Endodermal cell (in vitro differentiated cells): ENCODE measurements around the gene PCGF3. TPM values are rescaled to one million over a fixed set of nuclear protein-coding genes. Genes with fewer than 3 reads are reported as not detected.

Experiments
- DNase-seq: peaks from one replicate; pipeline ENCODE4 v3.0.0-alpha.2; 2017
- H3K27ac ChIP-seq: 2 replicates; pipeline ENCODE4 v1.5.1; 2013; ENCODE audit warnings: mild to moderate bottlenecking, low read depth, low read length, moderate library complexity
- H3K27me3 ChIP-seq: 2 replicates; pipeline ENCODE4 v1.6.1; 2013; ENCODE audit warnings: mild to moderate bottlenecking, low read length, moderate library complexity; ENCODE audit not compliant: insufficient read depth, control insufficient read depth, poor library complexity, severe bottlenecking
- H3K36me3 ChIP-seq: 2 replicates; pipeline ENCODE4 v1.7.0; 2013; ENCODE audit warnings: mild to moderate bottlenecking, low read length, moderate library complexity; ENCODE audit not compliant: control insufficient read depth, insufficient read depth
- H3K4me1 ChIP-seq: one replicate; pipeline ENCODE4 v1.7.0; 2013; ENCODE audit warnings: low read length; ENCODE audit not compliant: control insufficient read depth, insufficient read depth
- H3K4me3 ChIP-seq: 2 replicates; pipeline ENCODE4 v1.5.1; 2013; ENCODE audit warnings: mild to moderate bottlenecking, low read length, moderate library complexity
- H3K9ac ChIP-seq: 2 replicates; pipeline ENCODE4 v1.6.1; 2013; ENCODE audit warnings: mild to moderate bottlenecking, low read length, moderate library complexity; ENCODE audit not compliant: poor library complexity, severe bottlenecking; ENCODE audit errors: extremely low read depth
- H3K9me3 ChIP-seq: 2 replicates; pipeline ENCODE4 v1.6.1; 2013; ENCODE audit warnings: mild to moderate bottlenecking, low read length, moderate library complexity; ENCODE audit not compliant: control insufficient read depth
- H3K27ac Mint-ChIP-seq: 2 replicates; pipeline ENCODE4 v1.8.0; 2020; ENCODE audit warnings: mixed read lengths
- H3K27me3 Mint-ChIP-seq: 2 replicates; pipeline ENCODE4 v1.8.0; 2021; ENCODE audit warnings: mild to moderate bottlenecking, mixed read lengths; ENCODE audit not compliant: insufficient read depth
- H3K36me3 Mint-ChIP-seq: 2 replicates; pipeline ENCODE4 v1.8.0; 2020; ENCODE audit warnings: low read depth, mixed read lengths
- H3K4me1 Mint-ChIP-seq: 2 replicates; pipeline ENCODE4 v1.8.0; 2020; ENCODE audit warnings: mixed read lengths
- H3K4me3 Mint-ChIP-seq: 2 replicates; pipeline ENCODE4 v1.8.0; 2020; ENCODE audit warnings: mild to moderate bottlenecking, moderate library complexity, mixed read lengths
- H3K9me3 Mint-ChIP-seq: 2 replicates; pipeline ENCODE4 v1.8.0; 2020; ENCODE audit warnings: mild to moderate bottlenecking, mixed read lengths
- CTCF ChIP-seq: fragments of 200-600 bp; sonication (generic); conservative IDR thresholded peaks from 2 replicates; pipeline ENCODE4 v1.5.0; 2021; ENCODE audit warnings: antibody characterized with exemption, mild to moderate bottlenecking
- WGBS, 2 experiments: methylation state at CpG; one replicate each; pipeline versions ENCODE4 v1.1.5 to v1.1.7; 2013; ENCODE audit warnings: missing lambda C conversion rate in 2 of 2, mixed read lengths in 1 of 2; ENCODE audit not compliant: insufficient coverage in 1 of 2, insufficient read length in 1 of 2; 5-methylcytosine and 5-hydroxymethylcytosine counted together
- total RNA-seq, 2 donors: library from RNA; stranded (reverse); fragmentation: NEBNext Ultra II Directional in 1 of 2; extraction: Animal tissue kit (Norgen Biotek cat#: 25700) in 1 of 2; gene quantifications; 2 replicates in 1 of 2; 3 replicates in 1 of 2; pipeline ENCODE4 v1.2.1, GENCODE V29; 2021

Gene PCGF3
- total RNA-seq, 2 donors from 2014 or later: 53.1 to 64.0 TPM

DNA sequence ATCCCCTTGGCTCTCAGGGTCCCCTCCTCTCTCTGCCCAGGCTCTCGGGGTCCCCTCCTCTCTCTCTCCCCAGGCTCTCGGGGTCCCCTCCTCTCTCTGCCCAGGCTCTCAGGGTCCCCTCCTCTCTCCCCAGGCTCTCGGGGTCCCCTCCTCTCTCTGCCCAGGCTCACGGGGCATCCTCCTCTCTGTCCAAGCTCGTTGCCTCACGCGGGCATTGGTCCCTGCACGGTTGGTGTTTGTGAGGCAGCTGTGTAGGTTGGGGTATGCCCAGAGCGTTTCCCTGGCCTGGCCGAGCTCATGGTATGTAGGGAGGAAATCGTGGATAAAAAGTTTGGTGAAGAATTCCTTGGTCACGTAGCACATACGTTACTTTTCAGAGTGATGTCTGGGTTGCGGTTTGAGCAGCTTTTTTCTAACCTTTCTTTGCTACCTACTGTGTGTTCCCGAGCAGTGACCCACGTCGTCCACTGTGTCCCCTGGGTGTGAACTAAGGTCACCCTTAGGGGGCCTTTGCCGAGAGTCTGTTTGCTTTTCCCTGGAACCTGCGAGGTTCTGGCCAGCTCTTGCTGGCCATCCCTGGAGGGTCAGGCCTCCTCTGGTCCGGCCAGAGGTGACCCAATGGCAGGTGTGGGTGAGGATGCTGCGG lies 36.6 kb downstream of the PCGF3 start:
- Mint-ChIP-seq H3K4me3 (no peak overlapping the region), H3K4me1 (no peaks in the 10 kb centered on the region), H3K36me3 (peaks cover 43% of the 10 kb centered on the region), H3K27me3 (no peaks in the 10 kb centered on the region), H3K27ac (no peak overlapping the region), H3K9me3 (peaks cover 7% of the 10 kb centered on the region)
- 92 to 94% methylated on average over 10 to 21 of the region's 21 CpGs for WGBS, 2 experiments
- no peak for DNase-seq
- Histone ChIP-seq H3K4me1 (no peaks in the 10 kb centered on the region), H3K27ac (no peak overlapping the region), H3K4me3 (no peak overlapping the region), H3K27me3 (no peaks in the 10 kb centered on the region), H3K9me3 (no peaks in the 10 kb centered on the region), H3K36me3 (peaks cover 58% of the 10 kb centered on the region), H3K9ac (no peak overlapping the region)
- TF ChIP-seq CTCF: no peak

DNA sequence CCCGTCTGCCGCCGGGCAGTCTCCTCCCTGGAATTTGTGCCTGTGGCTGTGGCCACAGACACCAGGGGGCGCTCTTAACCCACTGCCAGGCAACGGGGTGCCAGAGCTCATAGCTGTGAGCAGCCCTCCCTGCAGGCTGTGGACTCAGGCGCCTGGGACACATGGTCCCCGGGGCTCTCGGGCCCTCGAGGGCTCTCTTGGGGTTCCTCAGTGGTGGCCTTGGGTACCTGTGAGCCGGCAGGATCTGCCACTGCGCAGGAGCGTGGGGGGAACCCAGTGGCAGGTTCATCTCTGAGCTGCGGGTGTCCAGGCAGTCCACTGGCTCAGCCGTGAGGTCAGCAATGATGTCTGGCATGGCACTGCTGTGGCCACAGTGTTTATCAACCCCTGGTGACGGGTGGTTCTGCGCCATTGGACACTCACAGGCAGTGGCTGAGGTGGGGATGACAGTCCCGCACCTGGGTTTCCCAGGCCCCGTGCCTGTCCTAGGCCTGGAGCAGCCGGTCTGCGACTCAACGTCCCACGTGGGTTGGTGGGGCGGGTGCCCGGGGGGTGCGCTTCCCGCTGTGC lies 37.2 kb downstream of the PCGF3 start:
- Histone ChIP-seq H3K9ac (no peak overlapping the region), H3K4me3 (no peak overlapping the region), H3K36me3 (peaks cover 52% of the 10 kb centered on the region), H3K27me3 (no peaks in the 10 kb centered on the region), H3K9me3 (no peaks in the 10 kb centered on the region), H3K4me1 (no peaks in the 10 kb centered on the region), H3K27ac (no peak overlapping the region)
- peaks cover 42% of the 10 kb centered on the region for H3K36me3 Mint-ChIP-seq
- H3K4me3 Mint-ChIP-seq: no peak overlapping the region
- H3K4me1 Mint-ChIP-seq: no peaks in the 10 kb centered on the region
- H3K9me3 Mint-ChIP-seq: peaks cover 9% of the 10 kb centered on the region
- H3K27me3 Mint-ChIP-seq: no peaks in the 10 kb centered on the region
- peak; percentile 97 for TF ChIP-seq CTCF
- no peak overlapping the region for H3K27ac Mint-ChIP-seq
- peak; percentile 92 for DNase-seq
- WGBS, 2 experiments: 86 to 88% methylated on average over 19 to 26 of the region's 26 CpGs

DNA sequence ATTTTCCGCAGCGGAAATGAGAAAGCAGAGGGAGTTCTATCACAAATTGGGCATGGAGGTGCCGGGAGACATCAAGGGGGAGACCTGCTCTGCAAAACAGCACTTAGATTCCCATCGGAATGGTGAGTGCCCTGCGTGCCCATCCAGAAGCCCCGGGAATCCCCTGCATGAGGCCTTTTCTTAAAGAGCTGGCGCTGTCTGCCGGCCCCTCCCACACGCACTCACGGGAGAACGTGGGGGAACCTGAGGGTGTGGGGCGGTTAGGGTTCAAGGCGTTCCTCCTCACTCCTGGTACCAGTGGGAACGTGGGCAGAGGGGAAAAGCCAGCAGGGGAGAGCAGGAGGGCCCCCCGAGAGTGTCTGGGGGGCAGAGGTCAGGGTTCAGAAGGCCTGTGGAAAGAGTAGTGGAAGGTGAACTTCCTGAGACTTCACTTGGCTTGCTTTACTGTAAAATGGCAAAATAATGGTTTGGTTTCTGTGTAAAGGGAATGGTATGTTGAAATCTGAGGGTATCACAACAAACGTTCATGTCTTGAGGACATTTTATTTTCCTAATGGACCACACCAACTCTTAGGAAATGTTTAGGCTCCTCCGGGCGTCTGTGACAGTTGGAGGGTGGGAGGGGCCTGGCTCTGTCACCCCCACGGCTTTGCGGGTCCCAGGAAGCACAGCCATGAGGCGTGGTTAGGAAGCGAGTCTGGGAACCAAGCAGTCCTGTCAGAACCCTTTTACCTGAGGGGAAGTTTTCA lies 38.0 kb downstream of the PCGF3 start:
- Histone ChIP-seq H3K27ac (no peak overlapping the region), H3K36me3 (peaks cover 51% of the 10 kb centered on the region), H3K9me3 (no peaks in the 10 kb centered on the region), H3K9ac (no peak overlapping the region), H3K27me3 (no peaks in the 10 kb centered on the region), H3K4me3 (no peak overlapping the region), H3K4me1 (no peaks in the 10 kb centered on the region)
- no peak for TF ChIP-seq CTCF
- Mint-ChIP-seq H3K4me1 (no peaks in the 10 kb centered on the region), H3K27ac (no peak overlapping the region), H3K4me3 (no peak overlapping the region), H3K9me3 (peaks cover 12% of the 10 kb centered on the region), H3K36me3 (peaks cover 45% of the 10 kb centered on the region), H3K27me3 (no peaks in the 10 kb centered on the region)
- DNase-seq: no peak
- WGBS, 2 experiments: 93 to 96% methylated on average over 19 to 22 of the region's 22 CpGs
